Stimulated activated CD8-positive, alpha-beta memory T cell treated with anti-CD3 and anti-CD28 coated beads, Interleukin-15, amount 100 ng/mL, for 4 hours (primary cell): Measurements from ENCODE around the gene HRCT1.

ENCODE experiments used
- DNase-seq, 2 donors: peaks; one replicate each; pipeline ENCODE4 v3.0.0-alpha.2; 2020; ENCODE audit warnings: low read depth in 2 of 2

HRCT1 gene

GRCh38 chr9:35942286-35942685 lies 36.3 kb downstream of the HRCT1 start:
- DNase-seq, result no peak

DNA sequence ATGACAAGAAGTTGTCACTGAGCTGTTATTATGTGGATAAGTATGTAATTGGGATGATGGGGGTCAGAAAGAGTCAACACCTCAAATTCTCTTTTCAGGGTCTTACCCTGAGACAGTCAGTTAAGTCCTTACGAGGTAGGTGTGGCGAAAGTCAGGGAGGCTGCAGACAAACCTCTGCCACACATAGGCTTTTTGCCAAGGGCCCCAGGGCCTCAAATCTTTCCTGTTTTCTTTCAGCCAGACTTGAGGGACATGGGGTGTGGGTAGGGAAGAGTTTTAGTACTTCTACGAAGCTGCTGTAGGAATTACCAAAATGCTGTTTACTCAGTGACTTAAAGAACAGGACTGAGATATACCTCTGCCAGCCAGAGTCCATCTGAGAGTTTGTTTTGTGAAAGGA lies 38.2 kb downstream of the HRCT1 start:
- DNase-seq, result no peak

DNA sequence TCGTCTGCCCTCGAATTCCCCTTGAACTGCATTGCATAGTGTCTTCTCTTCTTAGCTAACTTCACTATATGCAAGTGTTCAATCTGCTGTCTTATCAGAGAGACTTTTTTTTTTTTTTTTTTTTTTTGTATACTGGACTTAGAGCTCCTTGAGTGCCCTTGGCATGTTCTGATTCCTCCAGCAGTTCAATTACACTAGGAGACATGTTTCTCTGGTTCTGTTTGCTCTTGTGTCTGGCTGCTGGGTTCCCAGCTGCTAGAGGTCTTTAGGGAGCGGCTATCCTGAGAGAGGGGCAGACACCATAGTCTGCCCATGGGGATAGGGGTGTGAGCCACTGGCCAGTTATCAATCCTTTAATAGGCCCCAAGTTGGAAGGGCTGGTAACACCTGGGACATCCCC lies 38.8 kb downstream of the HRCT1 start:
- DNase-seq, result no peak

- DNase-seq, result peak; percentile 5 to 25
Measured at GRCh38 chr9:35945341-35946018, 39.5 kb downstream of the HRCT1 start.

DNA sequence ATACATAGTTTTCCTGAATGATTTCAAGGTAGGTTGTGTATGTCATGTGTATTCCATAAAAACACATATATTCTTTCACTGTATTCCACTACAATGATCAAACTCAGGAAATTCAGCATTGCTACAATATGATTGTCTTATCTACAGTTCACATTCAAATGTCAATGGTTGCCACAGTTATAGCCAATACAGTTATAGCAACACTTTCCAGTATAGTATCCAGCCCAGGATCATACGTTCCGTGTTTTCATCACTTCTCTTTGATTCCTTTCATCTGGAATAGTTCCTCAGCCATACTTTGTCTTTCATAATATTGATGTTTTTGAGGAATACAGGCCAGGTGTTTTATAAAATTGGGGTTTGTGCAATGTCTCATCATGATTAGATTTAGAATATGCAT lies 42.4 kb downstream of the HRCT1 start:
- DNase-seq, result no peak

DNA sequence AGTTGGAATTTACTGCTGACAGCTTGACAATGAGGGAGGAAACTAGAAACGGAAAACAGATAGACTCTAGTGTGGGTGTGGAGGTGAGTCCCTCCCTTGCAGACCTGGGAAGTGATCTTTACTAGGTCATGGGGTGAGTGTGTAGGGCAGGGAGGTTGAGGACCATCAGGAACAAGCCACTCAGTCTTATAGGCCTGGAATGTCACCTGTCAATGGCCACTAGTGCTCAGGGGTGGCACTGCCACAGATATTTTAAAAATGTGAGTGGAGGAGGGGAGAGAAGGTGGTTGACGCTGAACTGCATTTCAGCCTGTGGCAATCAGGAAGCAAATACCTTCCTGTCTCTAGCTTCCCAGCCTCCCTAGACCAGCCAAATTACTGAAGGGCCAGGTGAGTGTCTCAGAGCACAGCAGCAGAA lies 42.9 kb downstream of the HRCT1 start:
- DNase-seq, result no peak

- no peak for DNase-seq
Measured at GRCh38 chr9:35951736-35952135, 45.7 kb downstream of the HRCT1 start.

DNA sequence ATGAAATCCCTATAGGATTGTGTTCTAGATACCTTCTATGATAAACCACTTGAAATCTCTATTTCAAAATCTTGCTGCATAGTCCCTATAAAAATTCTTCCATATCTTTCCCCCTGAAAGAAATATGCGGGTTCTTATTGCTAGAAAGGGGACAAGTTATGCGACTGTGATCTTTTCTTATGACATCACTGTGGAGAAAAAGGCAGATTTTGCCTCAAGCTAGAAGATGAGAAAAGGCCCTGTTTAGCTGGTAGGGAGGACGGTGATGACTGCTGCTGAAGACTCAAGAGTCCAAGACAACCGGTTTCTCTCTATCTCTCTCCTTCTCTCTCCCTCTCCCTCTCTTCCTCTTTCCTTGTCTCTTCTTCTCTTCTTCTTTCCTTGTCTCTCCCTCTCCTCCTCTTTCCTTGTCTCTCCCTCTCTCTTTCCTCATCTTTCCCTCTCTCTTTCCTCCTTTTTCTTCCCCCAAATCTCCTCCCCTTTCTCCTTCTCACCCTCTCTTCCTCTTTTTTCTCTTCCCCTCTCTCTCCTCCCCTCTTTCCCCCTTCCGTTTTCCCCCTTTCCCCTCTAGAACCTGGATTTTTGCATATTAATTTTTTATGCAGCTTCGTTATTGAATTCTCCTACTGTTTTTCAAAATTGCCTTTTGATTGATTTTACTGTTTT lies 46.7 kb downstream of the HRCT1 start:
- DNase-seq, result no peak

- DNase-seq, result peak in 1 of 2 donors; percentile 37
Measured at GRCh38 chr9:35954942-35955546, 49.0 kb downstream of the HRCT1 start.

- no peak for DNase-seq
Measured at GRCh38 chr9:35956651-35957050, 50.6 kb downstream of the HRCT1 start.
